ENCODE measurements around the gene TCF23.

The TCF23 gene

DNA sequence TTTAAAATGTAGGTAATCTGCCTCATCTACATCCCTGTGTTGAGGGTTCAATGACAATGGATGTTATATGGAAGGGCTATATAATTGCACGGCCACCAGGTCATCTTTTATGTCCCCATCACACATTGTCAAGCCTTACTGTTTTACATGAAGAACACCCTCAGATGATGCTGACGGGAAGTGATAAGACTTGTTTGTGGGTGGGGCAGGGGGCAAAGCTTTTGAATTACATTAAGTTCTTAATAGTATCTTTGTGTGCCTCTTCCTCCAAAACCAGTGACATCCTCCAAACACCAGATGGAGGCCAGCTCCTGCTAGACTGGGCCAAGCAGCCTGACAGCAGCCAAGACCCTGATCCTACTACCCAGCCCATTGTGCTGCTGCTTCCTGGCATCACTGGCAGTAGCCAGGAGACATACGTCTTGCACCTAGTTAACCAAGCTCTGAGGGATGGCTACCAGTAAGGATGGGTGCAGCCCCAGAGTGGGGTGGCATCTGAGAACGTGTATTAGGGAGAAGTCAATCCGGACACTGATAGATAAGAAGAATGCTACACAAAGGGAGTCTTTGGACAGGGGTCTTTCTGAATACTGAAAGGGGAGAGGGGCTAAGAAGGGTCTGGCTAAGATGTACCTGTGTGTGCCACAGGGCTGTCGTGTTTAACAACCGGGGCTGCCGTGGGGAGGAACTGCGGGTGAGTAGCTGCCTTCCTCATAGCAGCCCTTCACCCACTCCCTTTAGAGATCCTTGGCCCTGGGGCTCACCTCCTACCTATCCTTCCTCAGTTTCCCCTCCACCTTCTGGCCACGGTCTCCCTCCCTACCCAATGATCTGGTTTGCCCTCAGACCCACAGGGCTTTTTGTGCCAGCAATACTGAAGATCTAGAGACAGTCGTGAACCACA lies 19.9 kb upstream of the TCF23 start:
- DNase-seq = no peak

DNA sequence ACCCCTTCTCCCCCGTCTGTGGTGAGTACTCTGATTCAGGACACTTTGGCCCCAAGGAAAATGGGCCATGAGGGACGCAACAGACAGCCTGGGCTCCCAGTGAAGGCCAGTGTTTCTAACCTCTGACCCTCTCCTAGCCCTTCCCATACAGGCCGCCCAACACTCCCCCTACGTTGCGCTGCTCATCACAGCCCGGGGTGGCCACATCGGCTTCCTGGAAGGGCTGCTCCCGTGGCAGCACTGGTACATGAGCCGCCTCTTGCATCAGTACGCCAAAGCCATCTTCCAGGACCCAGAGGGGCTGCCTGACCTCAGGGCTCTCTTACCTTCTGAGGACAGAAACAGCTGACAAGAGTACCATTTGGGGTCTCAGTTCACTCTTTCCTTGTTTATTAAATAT lies 18.4 kb upstream of the TCF23 start:
- DNase-seq = no peak

DNA sequence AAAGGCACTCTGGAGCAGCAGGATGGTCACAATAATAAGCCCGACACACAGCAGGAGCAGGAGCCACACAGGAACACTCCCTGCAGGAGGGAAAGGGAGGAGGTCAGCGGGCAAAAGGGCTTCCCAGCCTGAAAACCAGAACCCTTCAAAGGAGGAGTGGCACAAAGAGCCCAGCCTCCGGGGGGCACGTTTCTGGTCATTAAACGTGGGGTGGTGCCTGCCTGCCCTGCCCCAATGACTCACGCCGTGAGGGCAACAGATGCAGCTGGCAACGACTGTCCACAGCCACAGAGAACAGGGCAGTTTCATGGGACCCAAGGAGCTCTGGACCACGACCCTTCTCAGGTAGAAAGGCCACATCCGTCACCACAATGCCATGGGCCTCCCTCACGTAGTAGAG lies 17.4 kb upstream of the TCF23 start:
- no peak for DNase-seq

DNA sequence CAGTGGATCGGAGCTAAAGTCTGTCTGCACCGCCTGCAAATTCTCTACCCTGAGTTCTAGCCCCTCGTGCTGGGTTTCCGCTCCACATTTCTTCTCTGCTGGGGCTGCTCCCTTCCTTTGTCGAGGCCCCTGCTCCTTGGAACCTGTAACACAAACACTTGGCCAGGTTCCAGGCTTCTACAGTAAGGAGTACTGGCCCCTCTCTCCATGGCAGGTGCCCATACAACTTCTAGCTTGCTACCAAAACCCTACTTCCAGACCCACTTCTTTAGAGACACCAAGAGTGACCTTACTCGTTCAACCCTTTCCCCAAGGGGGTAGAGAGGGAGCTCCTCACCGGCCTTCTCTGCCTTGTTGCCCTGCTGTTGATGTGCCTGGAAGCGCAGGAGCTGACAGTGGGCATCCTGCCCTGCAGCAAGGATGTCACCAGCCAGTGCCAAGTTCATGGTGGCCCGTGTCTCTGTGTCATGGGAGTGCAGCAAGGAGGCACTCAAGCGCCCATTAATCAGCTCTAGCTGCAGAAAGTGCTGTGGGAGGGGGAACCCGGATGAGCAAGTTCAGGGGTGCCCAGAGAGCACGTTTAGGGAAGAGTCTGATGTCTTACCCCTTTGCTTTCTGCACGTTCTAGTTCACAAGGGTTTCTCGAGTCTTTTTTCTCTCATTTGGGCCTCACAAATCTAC lies 15.5 kb upstream of the TCF23 start:
- no peak for DNase-seq

DNA sequence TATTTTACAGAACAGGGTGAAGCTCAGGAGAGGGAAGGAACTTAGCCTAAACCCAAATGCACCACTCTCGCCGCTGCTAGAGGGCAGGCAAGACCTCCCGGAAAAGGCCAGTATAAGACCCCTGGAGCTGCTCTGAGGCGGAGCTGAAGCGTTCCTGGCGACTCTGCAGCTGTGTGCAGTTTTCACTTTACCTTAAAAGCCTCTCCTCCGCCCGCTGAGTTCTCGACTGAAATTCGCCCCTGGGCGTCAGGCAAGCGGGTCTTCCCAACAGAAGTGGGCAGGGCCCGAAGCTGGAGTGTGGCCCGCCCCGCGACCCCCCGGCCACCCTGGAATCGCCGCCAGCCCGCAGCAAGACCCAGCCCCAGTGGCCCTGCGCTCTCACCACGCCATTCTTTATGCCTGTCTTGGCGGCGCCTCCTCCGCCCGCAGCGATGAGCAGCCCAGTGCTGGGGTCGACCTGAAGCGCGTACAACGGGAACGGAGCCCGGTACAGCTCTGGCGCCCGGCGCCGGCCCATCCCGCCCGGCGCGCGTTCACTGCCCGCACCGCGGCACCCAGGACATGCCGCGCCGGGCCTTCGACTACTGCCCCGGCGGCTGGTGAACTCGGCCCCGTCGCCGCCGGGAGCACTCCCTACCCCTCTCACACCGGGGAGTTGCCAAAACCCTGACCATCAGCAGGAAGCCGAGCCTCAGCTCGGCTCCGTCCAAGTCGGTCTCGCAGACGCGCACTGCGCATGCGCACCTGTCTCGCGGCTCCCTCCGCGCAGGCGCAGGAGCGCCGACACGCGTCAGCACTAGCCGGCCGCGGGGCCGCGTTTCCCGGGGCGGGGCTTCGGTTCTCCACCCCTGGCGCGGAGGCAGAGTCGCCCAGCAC lies 14.7 kb upstream of the TCF23 start, which contains the start of gene PREB:
TSS of gene PREB (minus strand) at position 732 of the 876 bp plus-strand sequence. CDS start at position 517, 215 bp downstream.
- peak; percentile 98 for DNase-seq

DNA sequence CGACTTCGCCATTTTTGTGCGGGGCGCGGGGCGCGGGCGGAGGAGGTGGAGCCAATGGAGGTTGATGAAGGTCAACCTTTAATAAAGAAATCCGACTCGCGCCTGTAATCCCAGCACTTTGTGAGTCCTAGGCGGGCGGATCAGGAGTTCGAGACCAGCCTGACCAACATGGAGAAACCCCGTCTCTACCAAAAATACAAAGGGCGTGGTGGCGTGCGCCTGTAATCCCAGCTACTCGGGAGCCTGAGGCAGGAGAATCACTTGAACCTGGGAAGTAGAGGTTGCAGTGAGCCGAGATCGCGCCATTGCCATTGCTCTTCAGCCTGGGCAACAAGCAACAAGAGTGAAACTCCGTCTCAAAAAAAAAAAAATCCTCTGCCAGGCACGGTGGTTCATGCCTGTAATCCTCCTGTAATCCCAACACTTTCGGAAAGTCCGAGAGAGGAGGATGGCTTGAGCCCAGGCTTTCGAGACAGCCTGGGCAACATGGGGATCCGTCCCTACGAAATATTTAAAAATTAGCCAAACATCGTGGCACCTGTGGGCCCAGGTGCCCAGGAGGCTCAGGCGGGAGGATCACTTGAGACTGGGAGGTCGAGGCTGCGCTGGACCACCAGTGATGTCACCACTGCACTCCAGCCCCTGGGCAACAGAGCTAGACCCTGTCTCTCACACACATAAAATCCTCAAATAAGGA lies 13.9 kb upstream of the TCF23 start:
- no peak for DNase-seq

DNA sequence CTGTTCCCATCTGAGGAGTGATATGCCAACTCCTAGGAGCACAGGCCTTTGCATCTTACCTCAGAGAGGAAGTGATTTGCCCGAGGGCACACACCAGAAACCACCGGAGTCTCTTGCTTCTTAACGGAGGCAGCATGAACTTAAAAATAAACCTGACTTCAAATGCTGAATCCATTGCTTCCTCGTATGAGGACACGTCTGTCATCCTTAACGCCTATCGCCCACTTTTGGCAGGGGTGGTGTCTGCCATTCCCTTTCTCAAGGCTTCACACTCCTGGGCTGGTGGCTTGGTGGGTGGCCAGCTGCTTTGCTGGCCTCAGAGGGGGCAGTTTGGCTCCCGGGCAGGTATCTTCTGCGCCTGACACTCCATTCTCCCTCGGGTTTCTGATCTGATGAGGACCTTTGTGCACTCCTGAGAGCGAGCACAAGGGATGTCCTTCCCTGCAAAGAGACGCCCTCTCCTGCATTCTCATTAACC lies 13.3 kb upstream of the TCF23 start:
- DNase-seq = no peak

DNA sequence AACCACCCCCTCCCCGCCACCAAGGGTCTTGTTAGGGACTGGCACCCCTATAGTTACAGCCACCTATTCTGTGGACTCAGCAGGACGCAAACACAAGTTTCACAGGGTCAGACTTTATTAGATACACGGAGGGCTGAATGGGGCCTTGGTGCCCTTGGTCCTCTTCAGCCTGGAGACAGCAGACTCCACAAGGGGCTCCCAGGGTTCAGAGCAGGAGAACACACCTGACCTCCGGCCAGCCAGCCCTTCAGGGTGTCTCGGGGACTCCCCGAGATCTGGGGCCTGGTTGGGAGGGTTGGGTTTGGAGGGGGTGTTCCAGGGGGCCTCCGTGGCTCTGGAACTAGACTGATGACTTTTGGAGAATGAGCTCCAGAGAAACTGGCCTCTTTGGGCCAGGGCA lies 12.1 kb upstream of the TCF23 start:
- no peak for DNase-seq

DNA sequence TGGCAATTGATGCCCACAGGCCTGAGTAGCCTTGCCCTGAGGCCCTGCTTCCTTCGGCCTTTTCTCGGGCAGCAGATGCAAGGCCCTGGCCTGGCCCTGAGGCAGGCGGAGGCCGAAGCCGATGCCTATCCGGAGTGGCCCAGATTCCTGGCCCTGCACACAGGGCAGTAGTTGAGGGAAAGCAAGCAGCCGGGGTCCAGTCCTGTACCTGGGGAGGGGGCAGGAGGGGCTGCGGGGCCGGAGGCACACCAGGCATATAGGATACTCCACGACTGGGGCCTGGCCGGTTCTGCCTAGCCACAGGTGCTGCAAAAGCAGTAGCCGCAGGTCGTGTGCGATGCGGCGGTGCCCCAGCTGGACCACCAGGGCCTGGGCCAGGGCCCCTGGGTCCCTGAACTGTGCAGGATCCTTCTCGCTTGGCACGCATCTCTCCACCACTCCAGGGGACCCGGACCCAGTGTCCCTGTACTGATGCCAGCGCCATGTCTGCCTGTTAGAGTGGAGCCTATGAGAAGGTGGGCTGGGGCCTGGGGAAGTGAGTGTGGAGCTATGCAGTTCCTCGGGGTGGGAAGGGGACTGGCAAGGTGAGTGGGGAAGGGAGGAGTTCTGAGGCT lies 11.4 kb upstream of the TCF23 start:
- no peak for DNase-seq

DNA sequence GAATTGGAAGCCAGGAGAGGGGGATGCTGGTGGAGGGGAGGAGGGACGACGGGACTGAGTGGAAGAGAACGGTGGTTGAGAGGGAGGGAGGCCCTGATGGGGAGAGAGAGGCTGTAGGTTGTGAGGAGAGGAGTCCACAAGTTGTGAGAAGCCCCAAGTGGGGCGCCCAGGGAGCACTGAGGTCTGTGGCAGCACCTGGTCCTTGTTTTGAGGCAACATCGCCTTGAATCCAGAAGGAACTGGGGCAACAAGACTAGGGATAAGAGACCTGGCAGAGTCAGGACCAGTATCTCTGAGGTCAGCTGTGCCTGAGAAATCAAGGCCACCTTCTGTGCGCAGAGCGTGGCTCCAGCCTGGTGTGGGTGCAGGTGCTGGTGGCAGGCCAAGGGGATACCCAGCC lies 10.7 kb upstream of the TCF23 start:
- DNase-seq = no peak

DNA sequence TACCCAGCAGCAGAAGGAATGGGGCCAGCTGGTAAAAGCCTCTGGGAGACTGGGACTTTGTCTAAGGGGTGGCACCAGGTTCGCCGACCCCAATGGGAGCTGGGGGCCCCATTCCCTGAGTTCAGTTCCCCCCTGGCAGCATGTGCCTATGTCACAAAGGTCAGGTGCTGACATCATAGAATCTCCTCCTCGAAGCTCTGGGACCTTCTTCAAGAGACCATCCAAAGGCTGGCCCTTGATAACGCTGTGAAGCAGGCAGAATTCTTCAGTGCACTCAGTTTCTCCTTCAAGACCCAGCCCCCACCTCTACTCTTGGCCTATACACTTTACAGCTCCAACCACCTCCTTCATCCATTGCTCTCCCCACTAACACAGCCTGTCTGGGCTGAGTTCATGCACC lies 9.5 kb upstream of the TCF23 start, which contains the start of gene PRR30:
TSS of gene PRR30 (minus strand) at position 101 of the 400 bp plus-strand sequence. CDS start 1,081 bp downstream, outside the sequence.
- DNase-seq = no peak

DNA sequence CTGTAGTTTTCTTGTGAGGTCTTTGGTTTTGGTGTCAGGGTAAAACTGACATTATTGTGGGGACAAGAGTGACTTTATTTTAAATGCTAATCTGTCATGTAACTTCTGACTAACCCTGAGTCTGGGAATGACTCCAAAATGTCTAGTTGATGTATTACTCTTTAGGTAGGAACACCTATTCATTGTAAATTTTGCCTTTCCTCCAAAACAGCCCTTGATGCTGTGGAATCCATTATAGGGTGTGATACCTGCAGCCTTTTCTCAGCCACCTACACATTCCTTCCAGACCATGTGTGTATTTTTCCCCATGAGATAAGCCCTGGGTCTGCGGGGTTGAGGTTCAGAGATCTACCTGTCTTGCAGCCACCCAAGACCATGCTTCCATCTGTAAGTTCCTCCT lies 5.5 kb upstream of the TCF23 start:
- no peak for DNase-seq

DNA sequence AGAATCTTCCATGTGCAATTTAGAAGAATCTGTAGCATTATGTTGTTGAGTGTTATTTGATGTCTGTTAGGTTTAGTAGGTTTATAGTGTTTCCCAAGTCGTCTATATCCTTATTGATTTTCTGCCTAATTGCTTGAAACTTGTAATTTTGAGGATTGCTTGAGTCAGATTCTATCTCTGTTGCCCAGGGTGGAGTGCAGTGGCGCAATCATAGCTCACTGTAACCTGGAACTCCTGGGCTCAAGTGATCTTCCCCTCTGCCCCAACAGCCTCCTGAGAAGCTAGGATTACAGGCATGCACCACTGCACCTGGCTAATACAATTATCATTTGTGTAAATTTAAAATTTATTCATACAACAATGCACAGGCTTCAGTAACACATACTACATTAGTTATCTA lies 3.1 kb upstream of the TCF23 start:
- no peak for DNase-seq

DNA sequence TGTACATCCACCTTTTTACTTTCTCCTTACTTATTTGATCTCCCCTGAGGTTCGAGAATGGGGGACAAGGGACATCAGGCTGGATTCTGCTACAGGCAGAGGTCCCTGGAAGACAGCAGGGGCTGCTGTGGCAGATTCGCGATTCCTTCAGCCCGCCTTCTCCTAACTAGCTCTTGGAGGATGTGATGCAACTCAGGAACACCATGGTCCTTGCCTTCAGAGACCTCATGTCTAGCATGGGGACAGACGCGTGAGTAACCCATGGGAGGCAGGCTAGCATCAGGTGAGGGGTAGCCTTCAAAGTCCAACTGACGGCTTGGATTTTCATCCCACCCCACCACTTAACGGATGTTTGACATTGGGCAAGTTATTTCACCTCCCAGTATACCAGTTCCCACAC lies 869 bp upstream of the TCF23 start:
- no peak for DNase-seq

DNA sequence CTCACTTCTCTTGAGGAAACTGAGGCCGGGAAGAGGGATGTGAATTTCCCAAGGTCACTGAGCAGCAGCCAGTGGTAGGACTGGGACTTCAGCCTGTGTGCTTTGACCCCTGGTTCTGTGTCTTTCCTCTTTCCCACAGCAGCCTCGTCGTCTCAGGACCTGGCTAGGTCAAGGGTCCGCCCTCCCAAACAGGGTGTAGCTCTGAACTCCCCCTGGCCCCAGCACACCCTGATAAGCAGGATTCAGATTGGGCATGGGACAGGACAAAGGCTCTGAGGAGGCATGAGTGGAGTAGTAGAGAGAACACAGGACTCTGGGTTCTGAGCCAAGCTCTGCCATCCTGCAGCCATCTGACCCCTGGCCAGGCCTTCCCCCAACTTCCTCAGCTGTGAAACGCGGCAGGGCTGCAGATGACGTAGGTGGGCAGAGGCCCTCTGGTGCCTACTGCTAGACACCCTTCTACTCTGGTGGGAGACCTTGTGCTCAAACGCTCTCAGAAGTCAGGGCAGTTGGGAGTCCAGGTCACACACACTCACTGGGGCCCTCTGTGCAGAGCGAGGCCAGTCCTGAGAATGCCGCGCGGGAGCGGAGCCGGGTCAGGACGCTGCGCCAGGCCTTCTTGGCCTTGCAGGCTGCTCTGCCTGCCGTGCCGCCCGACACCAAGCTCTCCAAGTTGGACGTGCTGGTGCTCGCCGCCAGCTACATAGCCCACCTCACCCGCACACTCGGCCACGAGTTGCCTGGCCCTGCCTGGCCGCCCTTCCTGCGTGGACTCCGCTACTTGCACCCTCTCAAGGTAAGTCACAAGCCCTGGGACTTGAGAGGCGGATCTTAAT lies 984 bp downstream of the TCF23 start:
- DNase-seq = no peak

DNA sequence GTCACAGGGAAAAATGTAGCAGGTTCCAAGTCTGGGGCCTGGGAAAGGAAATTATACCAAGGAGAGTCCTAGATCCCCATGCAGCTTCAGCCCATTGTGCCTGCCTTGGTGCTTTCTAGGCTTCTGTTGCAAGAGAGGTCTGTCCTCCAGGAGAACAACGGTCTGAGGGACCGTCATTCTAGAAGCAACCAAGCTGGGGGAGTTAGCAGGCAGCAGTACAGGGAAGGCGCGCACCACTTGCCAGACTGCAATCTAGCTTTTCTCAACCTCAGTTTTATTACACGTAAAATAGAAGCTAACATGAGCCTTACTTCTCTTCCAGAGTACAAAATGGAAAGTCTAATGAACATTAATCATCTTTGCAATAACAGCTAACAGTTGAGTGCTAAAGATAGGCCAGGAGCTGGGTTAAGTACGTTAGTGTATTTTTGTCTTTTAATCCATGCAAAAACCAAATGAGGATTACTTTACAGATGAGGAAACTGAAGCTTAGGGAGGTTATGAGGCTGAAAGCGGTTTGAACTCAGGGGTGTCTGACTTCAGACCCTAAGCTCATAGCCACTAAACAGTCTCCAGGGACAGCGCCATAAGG lies 1.9 kb downstream of the TCF23 start:
- no peak for DNase-seq

DNA sequence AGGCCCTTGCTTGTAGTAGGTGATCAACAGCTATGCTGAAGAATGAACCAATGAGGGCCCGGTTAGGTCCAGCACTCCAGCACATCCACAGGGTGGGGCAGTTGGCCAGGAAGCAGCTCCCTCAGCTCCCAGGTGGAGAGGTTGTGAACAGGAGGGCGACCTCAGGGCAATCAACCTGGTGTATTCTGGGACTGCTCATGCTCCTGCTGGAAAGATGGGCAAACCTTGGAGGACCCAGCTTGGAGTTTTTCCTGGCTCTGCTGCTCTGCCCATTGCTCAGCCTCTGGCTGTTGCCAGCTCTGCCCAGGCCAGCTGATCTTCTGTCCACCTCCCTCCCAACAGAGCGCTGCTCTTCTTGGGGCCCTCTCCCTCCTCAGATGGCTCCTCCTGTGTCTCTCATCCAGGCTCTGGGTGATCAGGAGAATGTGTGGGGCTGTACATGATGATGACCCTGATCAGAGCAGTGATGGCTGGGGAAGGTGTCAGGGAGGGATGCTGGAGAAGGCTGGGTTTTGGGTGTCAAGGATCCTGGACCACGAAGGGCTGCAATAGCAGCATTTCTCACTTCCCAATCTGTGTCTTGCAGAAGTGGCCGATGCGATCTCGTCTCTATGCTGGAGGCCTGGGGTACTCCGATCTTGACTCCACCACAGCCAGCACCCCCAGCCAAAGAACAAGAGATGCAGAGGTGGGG lies 3.4 kb downstream of the TCF23 start:
- no peak for DNase-seq

DNA sequence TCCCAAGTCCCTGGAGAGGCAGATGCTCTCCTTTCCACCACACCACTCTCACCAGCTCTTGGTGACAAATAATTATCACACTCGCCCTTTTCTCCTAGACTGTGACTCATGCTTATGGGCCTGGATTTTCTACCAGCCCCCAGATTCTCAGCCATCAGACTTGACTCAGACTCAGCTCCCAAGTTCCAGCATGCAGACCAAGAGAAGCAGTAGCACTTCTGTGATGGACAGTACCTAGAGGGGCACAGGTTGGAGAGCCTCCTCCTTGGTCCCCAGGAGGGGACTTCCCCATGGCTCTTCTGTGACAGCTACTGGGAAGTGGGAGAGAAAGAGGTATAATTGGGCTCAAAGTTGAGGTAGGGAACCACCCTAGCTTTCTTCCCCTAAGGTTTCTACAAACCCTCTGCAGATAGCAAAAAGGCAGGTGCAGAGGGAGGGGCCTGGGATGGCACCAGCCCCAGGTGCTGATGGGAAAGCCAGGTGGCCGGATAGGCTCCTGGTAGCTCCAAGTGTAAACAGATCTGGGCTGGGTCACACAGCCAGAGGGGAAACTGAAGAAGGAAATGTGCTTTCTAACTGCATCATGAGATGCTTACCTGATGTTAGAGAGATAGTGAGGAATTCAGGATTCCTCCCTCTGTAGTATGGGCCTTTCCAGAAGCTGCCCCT lies 4.1 kb downstream of the TCF23 start:
- no peak for DNase-seq

DNA sequence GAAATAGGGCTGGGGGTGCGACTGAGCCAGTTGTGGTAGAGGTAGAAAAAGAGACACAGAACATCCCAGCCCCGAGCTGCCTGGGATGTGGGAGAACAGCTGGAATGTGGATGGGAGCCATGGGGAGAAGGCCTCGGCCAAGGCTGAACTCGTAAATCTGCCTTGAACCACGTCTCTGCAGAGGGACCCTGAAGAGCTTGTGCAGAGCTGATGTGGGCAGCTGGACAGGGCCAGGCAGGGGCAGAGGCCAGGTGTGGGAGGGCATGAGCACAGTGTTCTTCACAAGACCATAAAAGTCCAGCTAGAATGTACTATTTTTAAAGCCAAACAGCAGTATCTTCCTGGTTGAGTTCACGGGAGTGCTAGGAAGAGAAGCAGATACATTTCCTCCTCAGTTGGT lies 5.7 kb downstream of the TCF23 start:
- no peak for DNase-seq

Measured in central memory CD4-positive, alpha-beta T cell (primary cell).